GM12873 (cell line): Measurements from ENCODE around the gene ARHGAP21.

Experiments used
- CTCF ChIP-seq: IDR thresholded peaks from 2 replicates; pipeline ENCODE4 v1.5.1; 2012; ENCODE audit warnings: low read depth, mild to moderate bottlenecking, moderate library complexity, low read length, control low read depth; ENCODE audit not compliant: insufficient read depth; ENCODE audit errors: missing control alignments

ARHGAP21 gene

GRCh38 chr10:24720096-24720495 lies 3.6 kb downstream of the ARHGAP21 start:
- no peak for TF ChIP-seq CTCF

DNA sequence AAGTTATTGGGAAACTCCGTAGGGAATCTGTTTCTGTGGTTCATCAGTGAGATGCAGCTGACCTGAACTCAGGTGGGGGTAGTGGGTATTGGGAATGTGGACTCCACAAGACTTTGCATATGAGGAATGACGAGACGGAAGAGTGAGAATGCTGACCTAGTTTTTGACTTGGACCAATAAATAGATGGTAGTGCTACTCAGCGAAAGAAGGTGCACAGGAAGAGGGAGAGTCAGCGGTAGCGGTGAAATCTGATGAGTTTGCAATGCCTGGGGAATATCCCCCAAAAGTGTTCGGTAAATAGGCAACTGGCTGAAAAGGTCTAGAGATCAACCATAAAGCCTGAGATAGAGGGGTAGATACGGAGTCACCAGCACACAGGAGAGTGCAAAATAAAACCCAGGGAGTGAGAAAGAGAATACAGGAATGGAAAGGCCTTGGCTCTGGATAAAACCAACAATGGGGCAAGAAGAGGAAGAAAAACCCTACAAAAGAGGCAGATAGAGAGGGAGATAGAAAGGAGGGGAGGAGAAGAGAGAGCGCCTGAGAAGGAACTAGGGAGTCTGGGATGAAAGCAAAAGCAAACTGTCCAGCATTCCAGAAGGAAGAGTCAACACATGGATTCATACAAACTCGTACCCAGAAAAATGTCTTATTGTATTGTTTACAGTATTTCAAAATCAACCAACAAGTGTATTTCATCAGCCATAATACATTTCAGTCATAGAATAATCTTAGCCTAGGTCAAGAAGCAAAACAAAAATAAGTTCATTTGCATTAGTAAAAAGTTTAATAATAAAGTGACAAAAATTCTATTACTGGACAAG lies 5.4 kb downstream of the ARHGAP21 start:
- TF ChIP-seq CTCF: no peak

DNA sequence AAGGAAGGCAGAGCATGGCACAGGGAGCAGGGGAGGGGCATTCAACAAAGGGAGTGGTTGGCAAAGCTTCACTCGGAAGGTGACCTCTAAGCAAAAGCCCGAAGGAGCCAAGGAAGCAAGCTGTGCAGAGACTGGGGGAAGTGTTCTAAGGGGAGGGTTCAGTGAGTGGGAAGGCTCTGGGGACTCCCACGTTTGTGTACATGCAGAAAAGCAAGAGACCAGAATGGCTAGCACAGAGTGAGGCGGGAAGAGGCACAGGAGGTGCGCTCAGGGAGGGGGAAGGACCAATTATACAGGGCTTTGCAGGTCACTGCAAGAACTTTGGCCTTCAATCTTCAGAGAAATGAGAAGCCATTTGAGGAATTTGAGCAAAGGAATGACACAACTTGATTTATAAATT lies 7.4 kb downstream of the ARHGAP21 start:
- TF ChIP-seq CTCF: no peak

GRCh38 chr10:24715246-24715769 lies 8.4 kb downstream of the ARHGAP21 start:
- TF ChIP-seq CTCF: no peak

DNA sequence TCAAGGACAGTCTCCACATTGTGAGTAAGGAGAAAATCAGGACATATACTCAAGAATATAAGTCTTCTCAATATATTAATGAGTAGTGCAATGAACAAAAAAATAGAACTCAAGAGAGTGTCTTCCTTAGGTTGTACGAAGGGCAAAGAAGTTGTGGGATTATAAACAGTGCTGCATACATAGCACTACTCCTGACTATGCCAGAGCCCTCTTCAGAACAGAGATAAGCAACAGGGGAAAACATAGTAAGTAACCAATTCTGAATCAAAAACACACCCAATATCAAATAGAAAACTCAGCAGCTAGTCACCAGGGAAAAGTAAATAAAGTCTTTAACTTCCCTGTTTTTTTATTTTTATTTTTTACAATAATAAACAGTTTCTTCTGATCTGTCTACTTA lies 10.6 kb downstream of the ARHGAP21 start:
- TF ChIP-seq CTCF: no peak

DNA sequence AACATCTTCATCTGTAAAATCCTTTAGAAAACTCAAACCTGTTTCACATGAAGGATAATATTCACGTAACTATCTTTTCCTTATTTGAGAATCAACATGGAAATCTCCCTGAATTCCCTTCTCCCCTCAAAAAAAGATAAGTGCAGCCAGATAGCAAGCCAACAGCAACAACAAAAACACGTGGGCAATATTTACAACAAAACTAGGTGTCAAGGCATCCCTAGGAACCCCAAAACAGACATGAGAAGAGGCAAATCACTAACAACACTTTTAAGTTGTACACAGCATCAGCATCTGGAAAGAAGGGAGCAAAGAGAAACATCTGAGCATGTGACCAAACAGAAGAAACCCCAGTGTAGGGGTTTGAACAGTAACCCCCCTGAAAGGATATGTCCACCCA lies 12.2 kb downstream of the ARHGAP21 start:
- no peak for TF ChIP-seq CTCF

DNA sequence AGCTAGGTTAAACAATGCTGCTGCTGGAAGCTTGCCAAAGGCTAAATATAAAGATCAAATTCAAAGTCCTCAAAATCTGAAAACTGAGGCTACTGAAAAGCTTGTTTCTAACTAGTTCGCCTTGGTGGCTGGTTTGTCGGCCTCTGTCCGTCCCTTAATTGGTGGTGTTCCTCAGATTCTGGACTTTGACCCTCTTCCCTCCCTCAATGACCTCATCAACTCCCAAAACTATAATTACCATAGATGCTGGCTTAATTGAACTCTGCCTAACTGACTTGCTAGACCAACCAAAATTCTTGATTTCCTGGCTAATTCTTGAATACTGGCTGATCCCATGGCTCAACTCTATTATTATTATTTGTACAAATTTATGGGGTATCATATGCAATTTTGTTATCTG lies 15.6 kb downstream of the ARHGAP21 start:
- TF ChIP-seq CTCF: no peak
